Karpas-422 (cell line): ENCODE data around the gene GNRH2. TPM values are rescaled to one million over a fixed set of nuclear protein-coding genes. Genes with fewer than 3 reads are reported as not detected.

ENCODE experiments used
- DNase-seq: peaks from one replicate; pipeline ENCODE4 v3.0.0-alpha.2; 2015
- H2AFZ ChIP-seq: fragments of 200-600 bp; sonication (generic); 2 replicates; pipeline ENCODE4 v1.6.1; 2014; ENCODE audit warnings: antibody characterized with exemption, low read length, mixed read lengths
- H3K27ac ChIP-seq: fragments of 200-600 bp; sonication (generic); 2 replicates; pipeline ENCODE4 v1.5.1; 2014; ENCODE audit warnings: mild to moderate bottlenecking, low read length, moderate library complexity
- H3K27me3 ChIP-seq: fragments of 200-600 bp; sonication (generic); 2 replicates; pipeline ENCODE4 v1.6.1; 2014; ENCODE audit warnings: low read length, mixed read lengths
- H3K36me3 ChIP-seq: fragments of 200-600 bp; sonication (generic); 2 replicates; pipeline ENCODE4 v1.6.1; 2014; ENCODE audit warnings: low read length, mixed read lengths; ENCODE audit not compliant: insufficient read depth
- H3K4me1 ChIP-seq: fragments of 200-600 bp; sonication (generic); 2 replicates; pipeline ENCODE4 v1.6.1; 2014; ENCODE audit warnings: mild to moderate bottlenecking, low read length, mixed read lengths
- H3K4me2 ChIP-seq: fragments of 200-600 bp; sonication (generic); 2 replicates; pipeline ENCODE4 v1.6.1; 2014; ENCODE audit warnings: low read length, low read depth, mild to moderate bottlenecking; ENCODE audit not compliant: poor library complexity, severe bottlenecking
- H3K4me3 ChIP-seq: fragments of 200-600 bp; sonication (generic); 2 replicates; pipeline ENCODE4 v1.5.1; 2014; ENCODE audit warnings: mild to moderate bottlenecking, antibody characterized with exemption, low read length, mixed read lengths
- H3K79me2 ChIP-seq: fragments of 200-600 bp; sonication (generic); 2 replicates; pipeline ENCODE4 v1.6.1; 2014; ENCODE audit warnings: mild to moderate bottlenecking, low read length, mixed read lengths
- H3K9ac ChIP-seq: fragments of 200-600 bp; sonication (generic); 2 replicates; pipeline ENCODE4 v1.6.0; 2014; ENCODE audit warnings: low read length
- H3K9me2 ChIP-seq: fragments of 200-600 bp; sonication (generic), shearing (Covaris generic); replicated peaks from 2 replicates; pipeline ENCODE4 v1.6.0; 2014; ENCODE audit warnings: mild to moderate bottlenecking, low read length, moderate library complexity; ENCODE audit not compliant: insufficient read depth
- H3K9me3 ChIP-seq: fragments of 300-700, 200-600 bp; sonication (generic); 2 replicates; pipeline ENCODE4 v1.6.1; 2014; ENCODE audit warnings: low read length, mixed read lengths
- H4K20me1 ChIP-seq: fragments of 200-600 bp; sonication (generic); 2 replicates; pipeline ENCODE4 v1.6.1; 2014; ENCODE audit warnings: mild to moderate bottlenecking, antibody characterized with exemption, low read length, low read depth; ENCODE audit not compliant: insufficient read depth
- total RNA-seq: library from RNA; depleted of rRNA; stranded (reverse); fragments of >200 nt; shearing (Covaris generic); gene quantifications from 2 replicates; pipeline ENCODE4 v1.2.3, GENCODE V29; 2014; ENCODE audit warnings: low replicate concordance

GNRH2 gene
- total RNA-seq, 1 experiment from 2014 or later: 0.52 TPM

- DNase-seq: no peak
- H3K27ac ChIP-seq: no peak within 1 kb of the TSS
- H3K9me2 ChIP-seq: no peaks in the 10 kb centered on the region
- H2AFZ ChIP-seq: no peak within 1 kb of the TSS
- H3K9me3 ChIP-seq: no peaks in the 10 kb centered on the region
- H3K4me3 ChIP-seq: no peak within 1 kb of the TSS
- H3K9ac ChIP-seq: no peak within 1 kb of the TSS
- H3K4me1 ChIP-seq: no peaks in the 10 kb centered on the region
- H4K20me1 ChIP-seq: no peaks in the 10 kb centered on the region
- H3K27me3 ChIP-seq: no peaks in the 10 kb centered on the region
- no peaks in the 10 kb centered on the region for H3K79me2 ChIP-seq
- H3K36me3 ChIP-seq: no peaks in the 10 kb centered on the region
- no peak within 1 kb of the TSS for H3K4me2 ChIP-seq
Observed at GRCh38 chr20:3084283-3084985, 41.0 kb downstream of the GNRH2 start, which contains the start of gene AVP. TSS of gene AVP (minus strand) at chr20:3084724. CDS start at chr20:3084674, 50 bp downstream.

GRCh38 chr20:3084986-3085360, 41.6 kb downstream of the GNRH2 start:
- H3K9me3 ChIP-seq: no peaks in the 10 kb centered on the region
- H3K27me3 ChIP-seq: no peaks in the 10 kb centered on the region
- H3K79me2 ChIP-seq: no peaks in the 10 kb centered on the region
- DNase-seq: no peak
- H3K4me3 ChIP-seq: no peak overlapping the region
- H2AFZ ChIP-seq: no peak overlapping the region
- no peaks in the 10 kb centered on the region for H4K20me1 ChIP-seq
- H3K4me1 ChIP-seq: no peaks in the 10 kb centered on the region
- H3K9ac ChIP-seq: no peak overlapping the region
- no peak overlapping the region for H3K27ac ChIP-seq
- no peak overlapping the region for H3K4me2 ChIP-seq
- no peaks in the 10 kb centered on the region for H3K9me2 ChIP-seq
- no peaks in the 10 kb centered on the region for H3K36me3 ChIP-seq

GRCh38 chr20:3085571-3086072, 42.2 kb downstream of the GNRH2 start:
- no peaks in the 10 kb centered on the region for H3K36me3 ChIP-seq
- no peak overlapping the region for H3K4me3 ChIP-seq
- H3K4me2 ChIP-seq: no peak overlapping the region
- H3K4me1 ChIP-seq: peaks cover 6% of the 10 kb centered on the region; the same call in 1 of the 2 replicates
- no peaks in the 10 kb centered on the region for H3K9me3 ChIP-seq
- no peak overlapping the region for H3K9ac ChIP-seq
- H2AFZ ChIP-seq: no peak overlapping the region
- DNase-seq: no peak
- H3K27ac ChIP-seq: no peak overlapping the region
- no peaks in the 10 kb centered on the region for H3K79me2 ChIP-seq
- H4K20me1 ChIP-seq: no peaks in the 10 kb centered on the region
- H3K9me2 ChIP-seq: no peaks in the 10 kb centered on the region
- no peaks in the 10 kb centered on the region for H3K27me3 ChIP-seq

GRCh38 chr20:3088031-3088430, 44.6 kb downstream of the GNRH2 start:
- no peak overlapping the region for H3K27ac ChIP-seq
- H2AFZ ChIP-seq: no peak overlapping the region
- no peaks in the 10 kb centered on the region for H3K79me2 ChIP-seq
- no peak overlapping the region for H3K9ac ChIP-seq
- no peak overlapping the region for H3K4me3 ChIP-seq
- no peaks in the 10 kb centered on the region for H3K9me2 ChIP-seq
- H3K9me3 ChIP-seq: no peaks in the 10 kb centered on the region
- no peak overlapping the region for H3K4me2 ChIP-seq
- DNase-seq: no peak
- peaks cover 6% of the 10 kb centered on the region; the same call in 1 of the 2 replicates for H3K4me1 ChIP-seq
- H4K20me1 ChIP-seq: no peaks in the 10 kb centered on the region
- no peaks in the 10 kb centered on the region for H3K27me3 ChIP-seq
- no peaks in the 10 kb centered on the region for H3K36me3 ChIP-seq

- no peak for DNase-seq
- Histone ChIP-seq H4K20me1 (no peaks in the 10 kb centered on the region), H3K4me1 (peaks cover 6% of the 10 kb centered on the region; the same call in 1 of the 2 replicates), H2AFZ (no peak overlapping the region), H3K9me2 (no peaks in the 10 kb centered on the region), H3K9me3 (no peaks in the 10 kb centered on the region), H3K36me3 (no peaks in the 10 kb centered on the region), H3K27ac (no peak overlapping the region), H3K9ac (no peak overlapping the region), H3K27me3 (no peaks in the 10 kb centered on the region), H3K4me3 (no peak overlapping the region), H3K4me2 (no peak overlapping the region), H3K79me2 (no peaks in the 10 kb centered on the region)
Observed at GRCh38 chr20:3090565-3090964, 47.1 kb downstream of the GNRH2 start.

- Histone ChIP-seq H4K20me1 (no peaks in the 10 kb centered on the region), H3K4me1 (peaks cover 6% of the 10 kb centered on the region; the same call in 1 of the 2 replicates), H3K9ac (no peak overlapping the region), H3K27me3 (no peaks in the 10 kb centered on the region), H3K36me3 (no peaks in the 10 kb centered on the region), H3K4me2 (no peak overlapping the region), H3K4me3 (no peak overlapping the region), H3K27ac (no peak overlapping the region), H3K9me3 (no peaks in the 10 kb centered on the region), H3K79me2 (no peaks in the 10 kb centered on the region), H2AFZ (no peak overlapping the region), H3K9me2 (no peaks in the 10 kb centered on the region)
- DNase-seq: no peak
Observed at GRCh38 chr20:3092611-3093379, 49.4 kb downstream of the GNRH2 start.

- no peaks in the 10 kb centered on the region for H3K9me2 ChIP-seq
- no peak overlapping the region for H3K4me2 ChIP-seq
- H3K27ac ChIP-seq: no peak overlapping the region
- H3K36me3 ChIP-seq: no peaks in the 10 kb centered on the region
- no peaks in the 10 kb centered on the region for H3K79me2 ChIP-seq
- H3K4me3 ChIP-seq: no peak overlapping the region
- H3K9me3 ChIP-seq: no peaks in the 10 kb centered on the region
- H4K20me1 ChIP-seq: no peaks in the 10 kb centered on the region
- no peak overlapping the region for H2AFZ ChIP-seq
- DNase-seq: no peak
- H3K27me3 ChIP-seq: no peaks in the 10 kb centered on the region
- H3K4me1 ChIP-seq: peaks cover 6% of the 10 kb centered on the region; the same call in 1 of the 2 replicates
- no peak overlapping the region for H3K9ac ChIP-seq
Observed at GRCh38 chr20:3093861-3094361, 50.5 kb downstream of the GNRH2 start.
